K562 (cell line): ENCODE measurements around the gene TMEM168. TPM values are rescaled to one million over a fixed set of nuclear protein-coding genes. Genes with fewer than 3 reads are reported as not detected.
A peak's percentile ranks its signal among the peaks of the same experiment; 100 is the strongest.

Source experiments
- CSDE1 ChIP-seq, 2 experiments: fragments of 450-650 bp; IDR thresholded peaks; 2 replicates each; pipeline ENCODE4 v1.6.1; 2016; ENCODE audit warnings: mild to moderate bottlenecking in 1 of 2
- HCFC1 ChIP-seq: IDR thresholded peaks from 2 replicates; pipeline ENCODE4 v1.6.1; 2012; ENCODE audit warnings: low read depth, low read length, improper control_type of control experiment
- MAFG ChIP-seq: fragments of 450-650 bp; conservative IDR thresholded peaks from 2 replicates; pipeline ENCODE4 v1.6.1; 2016; ENCODE audit warnings: missing genetic modification characterization, missing compliant biosample characterization
- MECOM ChIP-seq: fragments of 250-450 bp; sonication (Bioruptor Pico); IDR thresholded peaks from 2 replicates; pipeline ENCODE4 v1.8.0; 2022; ENCODE audit warnings: inconsistent platforms
- PYGO2 ChIP-seq: fragments of 450-650 bp; IDR thresholded peaks from 2 replicates; pipeline ENCODE4 v1.6.1; 2016; ENCODE audit warnings: mild to moderate bottlenecking, missing genetic modification characterization, moderate library complexity, missing compliant biosample characterization
- RBFOX2 ChIP-seq: fragments of 200-400 bp; formaldehyde crosslinking; IDR thresholded peaks from 2 replicates; pipeline ENCODE4 v1.6.1; 2017; ENCODE audit warnings: low read depth, mild to moderate bottlenecking, low read length, moderate library complexity
- RBM22 ChIP-seq: fragments of 200-400 bp; formaldehyde crosslinking; IDR thresholded peaks from 2 replicates; pipeline ENCODE4 v1.6.1; 2018; ENCODE audit warnings: low read length, low read depth; ENCODE audit not compliant: poor library complexity, severe bottlenecking
- ZNF551 ChIP-seq: fragments of 250-450 bp; sonication (Bioruptor Pico); IDR thresholded peaks from 2 replicates; pipeline ENCODE4 v1.5.0; 2021; ENCODE audit warnings: mild to moderate bottlenecking, moderate library complexity
- ZNF57 ChIP-seq: fragments of 450-650 bp; formaldehyde crosslinking; IDR thresholded peaks from 2 replicates; pipeline ENCODE4 v1.4.0; 2020; ENCODE audit warnings: mild to moderate bottlenecking, moderate library complexity
- ZNF76 ChIP-seq: fragments of 250-450 bp; sonication (Bioruptor Pico); IDR thresholded peaks from 2 replicates; pipeline ENCODE4 v1.4.0; 2020; ENCODE audit warnings: mild to moderate bottlenecking, moderate library complexity, borderline replicate concordance
- polyA plus RNA-seq, 8 experiments: library from polyadenylated mRNA; depleted of rRNA in 4 of 8; stranded (reverse) in 5 of 8; unstranded in 3 of 8; fragments of >200 nt; fragmentation: Nextera tagmentation in 2 of 8; fragmentation: Illumina TruSeq in 1 of 8; extraction: Ambion mirVana in 2 of 8; extraction: Trizol in 1 of 8; gene quantifications; 2 replicates each; pipeline versions ENCODE4 v1.2.1 to v1.2.3, GENCODE V29; 2011 to 2014; ENCODE audit warnings: inconsistent platforms in 1 of 8, missing spikeins in 1 of 8
- total RNA-seq, 7 experiments: library from RNA; depleted of rRNA in 6 of 7; stranded (reverse); fragments of >200 nt in 6 of 7; fragmentation: Illumina TruSeq in 2 of 7; extraction: Trizol in 2 of 7; gene quantifications; 2 replicates each; pipeline versions ENCODE4 v1.2.1 to v1.2.3, GENCODE V29; 2011 to 2021; ENCODE audit warnings: low replicate concordance in 1 of 7
- TF ChIP-seq, protein P1 (sequence below): sonication (generic); formaldehyde crosslinking; IDR thresholded peaks from 2 replicates; pipeline ENCODE4 v1.8.0; 2023; ENCODE audit warnings: missing genetic modification reagents, mild to moderate bottlenecking, borderline replicate concordance
- TF ChIP-seq, protein P2 (sequence below): fragments of 200-800 bp; sonication (Bioruptor generic); IDR thresholded peaks from 2 replicates; pipeline ENCODE4 v1.6.1; 2017; ENCODE audit warnings: missing genetic modification characterization, missing compliant biosample characterization
- TF ChIP-seq, protein P3 (sequence below): sonication (generic); formaldehyde crosslinking; IDR thresholded peaks from 2 replicates; pipeline ENCODE4 v1.8.1; 2023; ENCODE audit warnings: mild to moderate bottlenecking, missing genetic modification reagents
- TF ChIP-seq, protein P4 (sequence below): fragments of 450-650 bp; formaldehyde crosslinking; IDR thresholded peaks from 2 replicates; pipeline ENCODE4 v1.4.0; 2020; ENCODE audit warnings: mild to moderate bottlenecking
- TF ChIP-seq, protein P5 (sequence below): fragments of 450-650 bp; IDR thresholded peaks from 2 replicates; pipeline ENCODE4 v1.6.1; 2016; ENCODE audit warnings: borderline replicate concordance

TMEM168 gene
- total and polyA plus RNA-seq, 9 of the 15 experiments (the other 6 are each of a cell fraction or from before 2014, with no cell fraction given) = 19.7 to 50.7 (median 25.4) TPM

DNA sequence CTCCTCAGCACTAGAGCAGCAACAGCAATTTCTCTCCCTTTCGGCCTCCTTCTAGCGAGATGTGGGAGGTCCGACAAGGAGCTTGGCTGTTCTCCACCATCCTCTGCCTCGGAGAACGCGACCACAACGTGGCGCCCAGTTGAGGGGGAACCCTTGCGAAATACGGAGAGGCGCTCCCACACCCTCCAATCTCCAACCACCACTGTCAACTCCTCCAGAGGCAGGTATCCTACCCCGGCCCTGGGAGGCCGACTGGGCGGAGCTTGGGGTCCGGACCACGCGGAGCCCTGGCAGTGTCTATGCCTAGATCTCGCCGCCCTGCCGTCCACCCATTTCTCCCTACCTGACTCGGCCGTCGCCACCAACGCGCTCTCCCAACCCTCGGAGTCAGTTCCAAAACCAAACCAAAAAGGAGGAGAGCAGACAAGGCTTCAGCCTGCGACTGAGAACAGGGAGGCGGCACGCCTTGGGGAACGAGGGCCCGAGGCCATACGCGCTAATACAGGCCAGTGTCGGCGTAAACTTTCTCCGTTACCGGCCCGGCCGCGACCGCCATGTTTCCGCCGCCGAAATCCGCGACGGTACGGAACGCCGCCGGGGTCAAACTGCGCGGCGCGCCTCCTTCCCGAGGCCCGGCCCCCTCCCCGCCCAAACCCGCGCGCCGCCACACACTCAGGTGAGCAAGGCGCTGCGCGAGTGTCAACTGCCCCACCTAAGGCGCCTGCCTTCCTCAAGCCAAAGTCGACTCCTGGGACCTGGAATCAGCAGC lies at the start of gene TMEM168 (continued):
- TF ChIP-seq, protein P1, sequence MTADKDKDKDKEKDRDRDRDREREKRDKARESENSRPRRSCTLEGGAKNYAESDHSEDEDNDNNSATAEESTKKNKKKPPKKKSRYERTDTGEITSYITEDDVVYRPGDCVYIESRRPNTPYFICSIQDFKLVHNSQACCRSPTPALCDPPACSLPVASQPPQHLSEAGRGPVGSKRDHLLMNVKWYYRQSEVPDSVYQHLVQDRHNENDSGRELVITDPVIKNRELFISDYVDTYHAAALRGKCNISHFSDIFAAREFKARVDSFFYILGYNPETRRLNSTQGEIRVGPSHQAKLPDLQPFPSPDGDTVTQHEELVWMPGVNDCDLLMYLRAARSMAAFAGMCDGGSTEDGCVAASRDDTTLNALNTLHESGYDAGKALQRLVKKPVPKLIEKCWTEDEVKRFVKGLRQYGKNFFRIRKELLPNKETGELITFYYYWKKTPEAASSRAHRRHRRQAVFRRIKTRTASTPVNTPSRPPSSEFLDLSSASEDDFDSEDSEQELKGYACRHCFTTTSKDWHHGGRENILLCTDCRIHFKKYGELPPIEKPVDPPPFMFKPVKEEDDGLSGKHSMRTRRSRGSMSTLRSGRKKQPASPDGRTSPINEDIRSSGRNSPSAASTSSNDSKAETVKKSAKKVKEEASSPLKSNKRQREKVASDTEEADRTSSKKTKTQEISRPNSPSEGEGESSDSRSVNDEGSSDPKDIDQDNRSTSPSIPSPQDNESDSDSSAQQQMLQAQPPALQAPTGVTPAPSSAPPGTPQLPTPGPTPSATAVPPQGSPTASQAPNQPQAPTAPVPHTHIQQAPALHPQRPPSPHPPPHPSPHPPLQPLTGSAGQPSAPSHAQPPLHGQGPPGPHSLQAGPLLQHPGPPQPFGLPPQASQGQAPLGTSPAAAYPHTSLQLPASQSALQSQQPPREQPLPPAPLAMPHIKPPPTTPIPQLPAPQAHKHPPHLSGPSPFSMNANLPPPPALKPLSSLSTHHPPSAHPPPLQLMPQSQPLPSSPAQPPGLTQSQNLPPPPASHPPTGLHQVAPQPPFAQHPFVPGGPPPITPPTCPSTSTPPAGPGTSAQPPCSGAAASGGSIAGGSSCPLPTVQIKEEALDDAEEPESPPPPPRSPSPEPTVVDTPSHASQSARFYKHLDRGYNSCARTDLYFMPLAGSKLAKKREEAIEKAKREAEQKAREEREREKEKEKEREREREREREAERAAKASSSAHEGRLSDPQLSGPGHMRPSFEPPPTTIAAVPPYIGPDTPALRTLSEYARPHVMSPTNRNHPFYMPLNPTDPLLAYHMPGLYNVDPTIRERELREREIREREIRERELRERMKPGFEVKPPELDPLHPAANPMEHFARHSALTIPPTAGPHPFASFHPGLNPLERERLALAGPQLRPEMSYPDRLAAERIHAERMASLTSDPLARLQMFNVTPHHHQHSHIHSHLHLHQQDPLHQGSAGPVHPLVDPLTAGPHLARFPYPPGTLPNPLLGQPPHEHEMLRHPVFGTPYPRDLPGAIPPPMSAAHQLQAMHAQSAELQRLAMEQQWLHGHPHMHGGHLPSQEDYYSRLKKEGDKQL (CRISPR knock-in tag) = 0 out of 2 replicates have a peak, but pooled peaks have one; percentile 9
- TF ChIP-seq MECOM (CRISPR knock-in tag) (0 out of 2 replicates have a peak, but pooled peaks have one; percentile 15), RBM22 (peak; percentile 40), MAFG (tag) (no peak), CSDE1 (IDR thresholded peaks at IDR 0.05) (peak in 1 of 2 experiments; percentile 82; a peak in 2 of 4 replicates), PYGO2 (tag) (no peak), ZNF76 (CRISPR knock-in tag) (peak; percentile 83; the same call in 1 of the 2 replicates), HCFC1 (peak; percentile 58), RBFOX2 (peak; percentile 99), ZNF551 (CRISPR knock-in tag) (no peak), ZNF57 (CRISPR knock-in tag) (no peak)
- TF ChIP-seq, protein P2, sequence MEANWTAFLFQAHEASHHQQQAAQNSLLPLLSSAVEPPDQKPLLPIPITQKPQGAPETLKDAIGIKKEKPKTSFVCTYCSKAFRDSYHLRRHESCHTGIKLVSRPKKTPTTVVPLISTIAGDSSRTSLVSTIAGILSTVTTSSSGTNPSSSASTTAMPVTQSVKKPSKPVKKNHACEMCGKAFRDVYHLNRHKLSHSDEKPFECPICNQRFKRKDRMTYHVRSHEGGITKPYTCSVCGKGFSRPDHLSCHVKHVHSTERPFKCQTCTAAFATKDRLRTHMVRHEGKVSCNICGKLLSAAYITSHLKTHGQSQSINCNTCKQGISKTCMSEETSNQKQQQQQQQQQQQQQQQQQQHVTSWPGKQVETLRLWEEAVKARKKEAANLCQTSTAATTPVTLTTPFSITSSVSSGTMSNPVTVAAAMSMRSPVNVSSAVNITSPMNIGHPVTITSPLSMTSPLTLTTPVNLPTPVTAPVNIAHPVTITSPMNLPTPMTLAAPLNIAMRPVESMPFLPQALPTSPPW (CRISPR knock-in tag) = peak; percentile 77
- TF ChIP-seq, protein P3, sequence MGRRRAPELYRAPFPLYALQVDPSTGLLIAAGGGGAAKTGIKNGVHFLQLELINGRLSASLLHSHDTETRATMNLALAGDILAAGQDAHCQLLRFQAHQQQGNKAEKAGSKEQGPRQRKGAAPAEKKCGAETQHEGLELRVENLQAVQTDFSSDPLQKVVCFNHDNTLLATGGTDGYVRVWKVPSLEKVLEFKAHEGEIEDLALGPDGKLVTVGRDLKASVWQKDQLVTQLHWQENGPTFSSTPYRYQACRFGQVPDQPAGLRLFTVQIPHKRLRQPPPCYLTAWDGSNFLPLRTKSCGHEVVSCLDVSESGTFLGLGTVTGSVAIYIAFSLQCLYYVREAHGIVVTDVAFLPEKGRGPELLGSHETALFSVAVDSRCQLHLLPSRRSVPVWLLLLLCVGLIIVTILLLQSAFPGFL (CRISPR knock-in tag) = no peak
- TF ChIP-seq, protein P4, sequence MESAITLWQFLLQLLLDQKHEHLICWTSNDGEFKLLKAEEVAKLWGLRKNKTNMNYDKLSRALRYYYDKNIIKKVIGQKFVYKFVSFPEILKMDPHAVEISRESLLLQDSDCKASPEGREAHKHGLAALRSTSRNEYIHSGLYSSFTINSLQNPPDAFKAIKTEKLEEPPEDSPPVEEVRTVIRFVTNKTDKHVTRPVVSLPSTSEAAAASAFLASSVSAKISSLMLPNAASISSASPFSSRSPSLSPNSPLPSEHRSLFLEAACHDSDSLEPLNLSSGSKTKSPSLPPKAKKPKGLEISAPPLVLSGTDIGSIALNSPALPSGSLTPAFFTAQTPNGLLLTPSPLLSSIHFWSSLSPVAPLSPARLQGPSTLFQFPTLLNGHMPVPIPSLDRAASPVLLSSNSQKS = peak; percentile 56; the same call in 1 of the 2 replicates
- TF ChIP-seq, protein P5, sequence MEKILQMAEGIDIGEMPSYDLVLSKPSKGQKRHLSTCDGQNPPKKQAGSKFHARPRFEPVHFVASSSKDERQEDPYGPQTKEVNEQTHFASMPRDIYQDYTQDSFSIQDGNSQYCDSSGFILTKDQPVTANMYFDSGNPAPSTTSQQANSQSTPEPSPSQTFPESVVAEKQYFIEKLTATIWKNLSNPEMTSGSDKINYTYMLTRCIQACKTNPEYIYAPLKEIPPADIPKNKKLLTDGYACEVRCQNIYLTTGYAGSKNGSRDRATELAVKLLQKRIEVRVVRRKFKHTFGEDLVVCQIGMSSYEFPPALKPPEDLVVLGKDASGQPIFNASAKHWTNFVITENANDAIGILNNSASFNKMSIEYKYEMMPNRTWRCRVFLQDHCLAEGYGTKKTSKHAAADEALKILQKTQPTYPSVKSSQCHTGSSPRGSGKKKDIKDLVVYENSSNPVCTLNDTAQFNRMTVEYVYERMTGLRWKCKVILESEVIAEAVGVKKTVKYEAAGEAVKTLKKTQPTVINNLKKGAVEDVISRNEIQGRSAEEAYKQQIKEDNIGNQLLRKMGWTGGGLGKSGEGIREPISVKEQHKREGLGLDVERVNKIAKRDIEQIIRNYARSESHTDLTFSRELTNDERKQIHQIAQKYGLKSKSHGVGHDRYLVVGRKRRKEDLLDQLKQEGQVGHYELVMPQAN = peak; percentile 85; the same call in 1 of the 2 replicates
